Measurements from ENCODE around the gene SLC27A5. TPM values are rescaled to one million over a fixed set of nuclear protein-coding genes. Genes with fewer than 3 reads are reported as not detected.

The SLC27A5 gene
- total and polyA plus RNA-seq, 2 of the 13 experiments (the other 11 are each of a cell fraction or from before 2014, with no cell fraction given) = 30.3 to 40.2 TPM

GRCh38 chr19:58499021-58499927 is 12.5 kb downstream of the SLC27A5 start (continued):
- TF ChIP-seq ZNF512B (CRISPR knock-in tag; IDR thresholded peaks at IDR 0.05; ENCODE audit: borderline replicate concordance) (no peak), CEBPG (CRISPR knock-in tag; IDR thresholded peaks at IDR 0.05) (peak; percentile 65), NFRKB (IDR thresholded peaks at IDR 0.05) (no peak), GATA4 (IDR thresholded peaks at IDR 0.05; ENCODE audit: borderline replicate concordance, low read depth) (no peak), LCORL (IDR thresholded peaks at IDR 0.05) (no peak), LCORL (CRISPR knock-in tag; IDR thresholded peaks at IDR 0.05) (peak; percentile 89), ZNF749 (CRISPR knock-in tag; IDR thresholded peaks at IDR 0.05; ENCODE audit: borderline replicate concordance) (peak; percentile 83; the same call in 1 of the 2 replicates), ATF1 (CRISPR knock-in tag; IDR thresholded peaks at IDR 0.05) (peak; percentile 64; the same call in 1 of the 2 replicates), CEBPB (IDR thresholded peaks at IDR 0.05; ENCODE audit: borderline replicate concordance, low read depth, low read length) (no peak), NBN (conservative IDR thresholded peaks at IDR 0.05) (no peak), SNRNP70 (IDR thresholded peaks at IDR 0.05; ENCODE audit: low read depth, low read length) (no peak), ZFP1 (CRISPR knock-in tag; IDR thresholded peaks at IDR 0.05) (peak; percentile 67; the same call in 1 of the 2 replicates), FOXA1 (IDR thresholded peaks at IDR 0.05) (no peak), FOXA1 (CRISPR knock-in tag; IDR thresholded peaks at IDR 0.05) (peak; percentile 79), RELA (CRISPR knock-in tag; IDR thresholded peaks at IDR 0.05) (no peak; the same call in 1 of the 2 replicates), EZH2 (conservative IDR thresholded peaks at IDR 0.05; ENCODE audit: low read depth, low read length) (no peak), KDM2A (CRISPR knock-in tag; IDR thresholded peaks at IDR 0.05; ENCODE audit: borderline replicate concordance, low read depth) (peak; percentile 94)
- TF ChIP-seq, protein P1, sequence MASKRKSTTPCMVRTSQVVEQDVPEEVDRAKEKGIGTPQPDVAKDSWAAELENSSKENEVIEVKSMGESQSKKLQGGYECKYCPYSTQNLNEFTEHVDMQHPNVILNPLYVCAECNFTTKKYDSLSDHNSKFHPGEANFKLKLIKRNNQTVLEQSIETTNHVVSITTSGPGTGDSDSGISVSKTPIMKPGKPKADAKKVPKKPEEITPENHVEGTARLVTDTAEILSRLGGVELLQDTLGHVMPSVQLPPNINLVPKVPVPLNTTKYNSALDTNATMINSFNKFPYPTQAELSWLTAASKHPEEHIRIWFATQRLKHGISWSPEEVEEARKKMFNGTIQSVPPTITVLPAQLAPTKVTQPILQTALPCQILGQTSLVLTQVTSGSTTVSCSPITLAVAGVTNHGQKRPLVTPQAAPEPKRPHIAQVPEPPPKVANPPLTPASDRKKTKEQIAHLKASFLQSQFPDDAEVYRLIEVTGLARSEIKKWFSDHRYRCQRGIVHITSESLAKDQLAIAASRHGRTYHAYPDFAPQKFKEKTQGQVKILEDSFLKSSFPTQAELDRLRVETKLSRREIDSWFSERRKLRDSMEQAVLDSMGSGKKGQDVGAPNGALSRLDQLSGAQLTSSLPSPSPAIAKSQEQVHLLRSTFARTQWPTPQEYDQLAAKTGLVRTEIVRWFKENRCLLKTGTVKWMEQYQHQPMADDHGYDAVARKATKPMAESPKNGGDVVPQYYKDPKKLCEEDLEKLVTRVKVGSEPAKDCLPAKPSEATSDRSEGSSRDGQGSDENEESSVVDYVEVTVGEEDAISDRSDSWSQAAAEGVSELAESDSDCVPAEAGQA (IDR thresholded peaks at IDR 0.05; ENCODE audit: low read depth) = peak; percentile 89
- TF ChIP-seq, protein P1 (CRISPR knock-in tag; IDR thresholded peaks at IDR 0.05; ENCODE audit: borderline replicate concordance) = no peak
- TF ChIP-seq, protein P2, sequence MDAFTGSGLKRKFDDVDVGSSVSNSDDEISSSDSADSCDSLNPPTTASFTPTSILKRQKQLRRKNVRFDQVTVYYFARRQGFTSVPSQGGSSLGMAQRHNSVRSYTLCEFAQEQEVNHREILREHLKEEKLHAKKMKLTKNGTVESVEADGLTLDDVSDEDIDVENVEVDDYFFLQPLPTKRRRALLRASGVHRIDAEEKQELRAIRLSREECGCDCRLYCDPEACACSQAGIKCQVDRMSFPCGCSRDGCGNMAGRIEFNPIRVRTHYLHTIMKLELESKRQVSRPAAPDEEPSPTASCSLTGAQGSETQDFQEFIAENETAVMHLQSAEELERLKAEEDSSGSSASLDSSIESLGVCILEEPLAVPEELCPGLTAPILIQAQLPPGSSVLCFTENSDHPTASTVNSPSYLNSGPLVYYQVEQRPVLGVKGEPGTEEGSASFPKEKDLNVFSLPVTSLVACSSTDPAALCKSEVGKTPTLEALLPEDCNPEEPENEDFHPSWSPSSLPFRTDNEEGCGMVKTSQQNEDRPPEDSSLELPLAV (CRISPR knock-in tag; conservative IDR thresholded peaks at IDR 0.05; ENCODE audit: low read depth) = no peak
- TF ChIP-seq, protein P3, sequence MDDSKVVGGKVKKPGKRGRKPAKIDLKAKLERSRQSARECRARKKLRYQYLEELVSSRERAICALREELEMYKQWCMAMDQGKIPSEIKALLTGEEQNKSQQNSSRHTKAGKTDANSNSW (CRISPR knock-in tag; IDR thresholded peaks at IDR 0.05; ENCODE audit: borderline replicate concordance) = no peak

Data from HepG2 (cell line).